H1 (cell line): Measurements from ENCODE around the gene RRAS. TPM values are rescaled to one million over a fixed set of nuclear protein-coding genes. Genes with fewer than 3 reads are reported as not detected.

Source experiments
- CTCF ChIA-PET: fragments of 300-600 bp; sonication (Branson Sonifier 250); formaldehyde crosslinking; loops from one replicate; lab custom pipeline; 2021; ENCODE audit not compliant: partially characterized antibody; lab: Charles Lee
- POLR2A ChIA-PET: fragments of 300-600 bp; sonication (Branson Sonifier 250); formaldehyde crosslinking; loops from one replicate; lab custom pipeline; 2021; ENCODE audit warnings: inconsistent platforms; ENCODE audit not compliant: partially characterized antibody; lab: Charles Lee
- DNase-seq, 2 experiments: peaks; one replicate each; pipeline versions ENCODE4 v3.0.0 to v3.0.0-alpha.2; 2010 to 2022; ENCODE audit warnings: low spot score in 2 of 2, low read depth in 1 of 2, mixed read lengths in 1 of 2
- FAIRE-seq: peaks from 2 replicates; lab custom pipeline; 2011; peaks lifted over from hg19 to GRCh38; lab: Jason Lieb, UNC
- H2AFZ ChIP-seq: 2 replicates; pipeline ENCODE4 v1.8.1; 2012; ENCODE audit warnings: low read length, inconsistent platforms
- H2AK5ac ChIP-seq: 2 replicates; pipeline ENCODE4 v1.6.1; 2013; ENCODE audit warnings: low read depth, low read length
- H2BK120ac ChIP-seq: replicated peaks from 2 replicates; pipeline ENCODE3; 2013; ENCODE audit warnings: low read depth, low read length, inconsistent platforms
- H2BK12ac ChIP-seq: 2 replicates; pipeline ENCODE4 v1.6.1; 2013; ENCODE audit warnings: low read depth, low read length
- H2BK15ac ChIP-seq: 2 replicates; pipeline ENCODE4 v1.6.1; 2013; ENCODE audit warnings: low read length
- H2BK20ac ChIP-seq: 2 replicates; pipeline ENCODE4 v1.6.1; 2013; ENCODE audit warnings: low read length
- H2BK5ac ChIP-seq: 2 replicates; pipeline ENCODE4 v1.6.1; 2013; ENCODE audit warnings: low read depth, low read length
- H3K14ac ChIP-seq: 2 replicates; pipeline ENCODE4 v1.6.1; 2013; ENCODE audit warnings: inconsistent platforms; ENCODE audit not compliant: insufficient read length
- H3K18ac ChIP-seq: 2 replicates; pipeline ENCODE4 v1.6.1; 2013; ENCODE audit warnings: low read length; ENCODE audit errors: extremely low read depth
- H3K23ac ChIP-seq: 2 replicates; pipeline ENCODE4 v1.6.1; 2013; ENCODE audit warnings: inconsistent platforms; ENCODE audit not compliant: insufficient read length
- H3K23me2 ChIP-seq: 2 replicates; pipeline ENCODE4 v1.6.1; 2013; ENCODE audit warnings: low read depth, low read length
- H3K27ac ChIP-seq: 2 replicates; pipeline ENCODE4 v1.6.1; 2011; ENCODE audit warnings: low read depth, low read length, inconsistent platforms
- H3K27me3 ChIP-seq, 4 experiments: replicated peaks in 1 of 4; 1 replicate in 1 of 4; 2 replicates in 3 of 4; pipeline versions ENCODE4 v1.6.1 to v1.8.1; 2011 to 2013; ENCODE audit warnings: low read length in 3 of 4, mild to moderate bottlenecking in 3 of 4, inconsistent platforms in 2 of 4, mixed read lengths in 2 of 4, moderate library complexity in 1 of 4; ENCODE audit not compliant: control insufficient read depth in 3 of 4, insufficient read depth in 3 of 4; ENCODE audit errors: extremely low read depth in 1 of 4
- H3K36me3 ChIP-seq, 4 experiments: 2 replicates each; pipeline versions ENCODE4 v1.6.1 to v1.8.1; 2011 to 2013; ENCODE audit warnings: mild to moderate bottlenecking in 4 of 4, low read length in 3 of 4, moderate library complexity in 2 of 4, control low read depth in 1 of 4, inconsistent platforms in 1 of 4; ENCODE audit not compliant: insufficient read depth in 4 of 4, control insufficient read depth in 2 of 4
- H3K4ac ChIP-seq: replicated peaks from 2 replicates; pipeline ENCODE3; 2013; ENCODE audit warnings: low read length, low read depth, mixed read lengths, inconsistent platforms; ENCODE audit not compliant: insufficient read length
- H3K4me1 ChIP-seq, 4 experiments: replicated peaks in 1 of 4; 1 replicate in 1 of 4; 2 replicates in 3 of 4; pipeline versions ENCODE4 v1.6.1 to v1.8.1; 2011 to 2013; ENCODE audit warnings: low read length in 3 of 4, inconsistent platforms in 2 of 4, mixed read lengths in 1 of 4; ENCODE audit not compliant: insufficient read depth in 4 of 4, control insufficient read depth in 3 of 4
- H3K4me2 ChIP-seq, 2 experiments: 2 replicates each; pipeline versions ENCODE4 v1.6.1 to v1.8.1; 2011 to 2013; ENCODE audit warnings: low read depth in 2 of 2, low read length in 2 of 2, control low read depth in 1 of 2, inconsistent platforms in 1 of 2, mild to moderate bottlenecking in 1 of 2; ENCODE audit not compliant: insufficient read depth in 1 of 2
- H3K4me3 ChIP-seq, 4 experiments: fragments of 200-600, 300-600 bp in 1 of 4; sonication (generic), shearing (Covaris generic), sonication (Bioruptor Twin) in 1 of 4; 2 replicates each; pipeline versions ENCODE4 v1.5.1 to v1.8.1; 2011 to 2016; ENCODE audit warnings: low read length in 4 of 4, low read depth in 3 of 4, control low read depth in 2 of 4, inconsistent platforms in 2 of 4, mild to moderate bottlenecking in 2 of 4, mixed read lengths in 1 of 4, moderate library complexity in 1 of 4; ENCODE audit not compliant: insufficient read depth in 2 of 4; ENCODE audit errors: extremely low read depth in 1 of 4
- H3K56ac ChIP-seq: replicated peaks from 2 replicates; pipeline ENCODE3; 2013; ENCODE audit warnings: low read depth, mild to moderate bottlenecking, mixed read lengths, low read length, inconsistent platforms; ENCODE audit not compliant: insufficient read length
- H3K79me1 ChIP-seq: 2 replicates; pipeline ENCODE4 v1.6.1; 2013; ENCODE audit warnings: low read depth, low read length, control low read depth
- H3K79me2 ChIP-seq, 2 experiments: 2 replicates each; pipeline versions ENCODE4 v1.6.1 to v1.8.1; 2012 to 2013; ENCODE audit warnings: low read length in 2 of 2, mild to moderate bottlenecking in 2 of 2, inconsistent platforms in 1 of 2; ENCODE audit not compliant: insufficient read depth in 2 of 2, control insufficient read depth in 1 of 2
- H3K9ac ChIP-seq, 4 experiments: replicated peaks in 1 of 4; 1 replicate in 1 of 4; 2 replicates in 3 of 4; pipeline versions ENCODE4 v1.6.1 to v1.8.1; 2011 to 2013; ENCODE audit warnings: low read depth in 3 of 4, low read length in 3 of 4, control low read depth in 2 of 4, mild to moderate bottlenecking in 2 of 4, moderate library complexity in 2 of 4, inconsistent platforms in 1 of 4; ENCODE audit errors: extremely low read depth in 1 of 4
- H3K9me3 ChIP-seq, 2 experiments: 2 replicates each; pipeline versions ENCODE4 v1.6.1 to v1.8.1; 2012 to 2013; ENCODE audit warnings: mild to moderate bottlenecking in 2 of 2, moderate library complexity in 2 of 2, control low read depth in 1 of 2, inconsistent platforms in 1 of 2, low read depth in 1 of 2, low read length in 1 of 2, mixed read lengths in 1 of 2; ENCODE audit not compliant: insufficient read depth in 2 of 2
- H4K20me1 ChIP-seq, 2 experiments: replicated peaks in 1 of 2; 2 replicates each; pipeline versions ENCODE3 to v1.8.1; 2011 to 2013; ENCODE audit warnings: inconsistent platforms in 2 of 2, low read length in 2 of 2, mild to moderate bottlenecking in 1 of 2; ENCODE audit not compliant: insufficient read depth in 2 of 2, control insufficient read depth in 1 of 2
- H4K5ac ChIP-seq: 2 replicates; pipeline ENCODE4 v1.6.1; 2013; ENCODE audit warnings: low read length, low read depth, mixed read lengths, inconsistent platforms; ENCODE audit not compliant: insufficient read length
- H4K8ac ChIP-seq: 2 replicates; pipeline ENCODE4 v1.8.0; 2013; ENCODE audit warnings: mild to moderate bottlenecking, moderate library complexity, low read length, inconsistent platforms; ENCODE audit not compliant: insufficient read depth; ENCODE audit errors: extremely low read depth
- H4K91ac ChIP-seq: replicated peaks from 2 replicates; pipeline ENCODE3; 2013; ENCODE audit warnings: low read length, mixed read lengths, inconsistent platforms; ENCODE audit not compliant: insufficient read length
- ASH2L ChIP-seq: fragments of 200-600, 300-600 bp; sonication (generic); IDR thresholded peaks from one replicate; pipeline ENCODE4 v1.7.1; 2017; ENCODE audit warnings: low read length
- BRCA1 ChIP-seq: IDR thresholded peaks from 2 replicates; pipeline ENCODE4 v1.6.1; 2012; ENCODE audit warnings: low read depth, low read length, improper control_type of control experiment
- GTF2F1 ChIP-seq: IDR thresholded peaks from 2 replicates; pipeline ENCODE4 v1.6.1; 2012; ENCODE audit warnings: low read depth, low read length, improper control_type of control experiment, borderline replicate concordance
- RAD21 ChIP-seq, 2 experiments: IDR thresholded peaks in 1 of 2; conservative IDR thresholded peaks in 1 of 2; 2 replicates each; pipeline ENCODE4 v1.6.1; 2011; ENCODE audit warnings: low read depth in 2 of 2, low read length in 2 of 2, improper control_type of control experiment in 1 of 2, inconsistent platforms in 1 of 2, mild to moderate bottlenecking in 1 of 2, moderate library complexity in 1 of 2
- RXRA ChIP-seq: IDR thresholded peaks from 2 replicates; pipeline ENCODE4 v1.6.1; 2011; ENCODE audit warnings: low read depth, mild to moderate bottlenecking, low read length, moderate library complexity; ENCODE audit not compliant: insufficient read depth
- SIX5 ChIP-seq: IDR thresholded peaks from 2 replicates; pipeline ENCODE4 v1.6.1; 2011; ENCODE audit warnings: mild to moderate bottlenecking, low read depth, low read length
- SP4 ChIP-seq: IDR thresholded peaks from 2 replicates; pipeline ENCODE4 v1.6.1; 2012; ENCODE audit warnings: low read length, inconsistent platforms
- SUZ12 ChIP-seq: fragments of 200-600 bp; sonication (generic); IDR thresholded peaks from 2 replicates; pipeline ENCODE4 v1.6.1; 2012; ENCODE audit warnings: mild to moderate bottlenecking, inconsistent platforms, low read length, moderate library complexity, mixed read lengths
- YY1 ChIP-seq: IDR thresholded peaks from 2 replicates; pipeline ENCODE4 v1.6.1; 2011; ENCODE audit warnings: low read depth, mild to moderate bottlenecking, low read length
- WGBS, 2 experiments: shearing (Covaris generic) in 1 of 2; methylation state at CpG; one replicate each; pipeline versions ENCODE4 v1.1.6 to v1.1.7; 2013 to 2015; ENCODE audit warnings: low lambda C conversion rate in 2 of 2, mixed read lengths in 2 of 2, inconsistent platforms in 1 of 2, low coverage in 1 of 2, missing lambda C conversion rate in 1 of 2; ENCODE audit not compliant: insufficient replicate concordance in 2 of 2, insufficient coverage in 1 of 2, insufficient read length in 1 of 2; ENCODE audit errors: extremely low coverage in 1 of 2, missing lambda C conversion rate in 1 of 2; 5-methylcytosine and 5-hydroxymethylcytosine counted together
- polyA plus RNA-seq, 7 experiments: library from polyadenylated mRNA; depleted of rRNA in 3 of 7; stranded (reverse) in 5 of 7; unstranded in 2 of 7; fragments of >200 nt in 5 of 7; fragments of 200-250 nt in 2 of 7; gene quantifications; 1 replicate in 5 of 7; 2 replicates in 1 of 7; 4 replicates in 1 of 7; pipeline versions ENCODE4 v1.2.1 to v1.2.3, GENCODE V29; 2011 to 2013; ENCODE audit warnings: missing spikeins in 2 of 7, mixed read lengths in 2 of 7
- total RNA-seq: library from RNA; stranded (reverse); fragmentation: NEBNext Ultra II Directional; extraction: Animal tissue kit (Norgen Biotek cat#: 25700); gene quantifications from 2 replicates; pipeline ENCODE4 v1.2.1, GENCODE V29; 2021
- TF ChIP-seq, protein P1 (sequence below), 3 experiments: IDR thresholded peaks; 1 replicate in 2 of 3; 2 replicates in 1 of 3; pipeline versions ENCODE4 v1.5.1 to v1.6.1; 2011; ENCODE audit warnings: low read length in 3 of 3, mild to moderate bottlenecking in 3 of 3, inconsistent platforms in 2 of 3, low read depth in 1 of 3, moderate library complexity in 1 of 3; ENCODE audit not compliant: insufficient read depth in 1 of 3; ENCODE audit errors: control extremely low read depth in 1 of 3

RRAS gene
- total and polyA plus RNA-seq, 2 of the 8 experiments (the other 6 are each of a cell fraction or from before 2014, with no cell fraction given) = 17.7 to 49.1 TPM

- Histone ChIP-seq H3K14ac (no peak overlapping the region), H3K56ac (no peak overlapping the region), H2AK5ac (no peak overlapping the region), H3K9me3 (no peaks in the 10 kb centered on the region), H3K36me3 (peaks cover 18 to 65% (median 46%) of the 10 kb centered on the region in 4 experiments), H3K27ac (no peak overlapping the region), H4K8ac (peak overlapping the region; percentile 3; the same call in 1 of the 2 replicates), H4K5ac (no peak overlapping the region), H2BK20ac (no peak overlapping the region), H3K27me3 (no peaks in the 10 kb centered on the region), H2BK120ac (no peak overlapping the region), H2BK12ac (no peak overlapping the region), H3K4me3 (no peak overlapping the region), H3K79me2 (peaks cover 4 to 52% of the 10 kb centered on the region in 2 experiments; a peak in 3 of 4 replicates), H3K79me1 (peaks cover 8% of the 10 kb centered on the region), H3K9ac (no peak overlapping the region), H2BK15ac (no peak overlapping the region), H3K23me2 (peaks cover 11% of the 10 kb centered on the region), H3K23ac (no peak overlapping the region), H2BK5ac (no peak overlapping the region), H4K20me1 (peaks cover 6 to 11% of the 10 kb centered on the region in 2 experiments), H2AFZ (no peak overlapping the region), H4K91ac (no peak overlapping the region), H3K18ac (no peak overlapping the region), H3K4me2 (no peak overlapping the region), H3K4me1 (peaks cover 0 to 5% (median 4%) of the 10 kb centered on the region in 4 experiments; a peak in 4 of 7 replicates), H3K4ac (no peak overlapping the region)
- WGBS, 2 experiments = 96% methylated on average over 17 of the region's 32 CpGs; no CpG with 5 or more reads in 1 of the 2 experiments
- ChIA-PET POLR2A (interaction anchor here (0.6 to 37.8 kb wide), 7 partner anchors 13 to 113 kb away, joined by 3 to 840 read pairs (median 4); partner anchors contain the start of genes BCL2L12, IRF3, NOSIP and RRAS), CTCF (interaction anchor here (1.1 to 1.8 kb wide), 3 partner anchors 18 to 94 kb away, joined by 3 to 4 read pairs (median 3); partner anchors contain the start of gene ADM5)
- TF ChIP-seq RXRA (no peak), SUZ12 (no peak), SIX5 (no peak), ASH2L (no peak), BRCA1 (no peak), SP4 (no peak), YY1 (no peak), GTF2F1 (no peak), RAD21 (IDR thresholded peaks at IDR 0.05 in 1 of 2, conservative IDR thresholded peaks at IDR 0.05 in 1 of 2; ENCODE audit: low read depth in 2 of 2, low read length in 2 of 2) (no peak)
- TF ChIP-seq, protein P1, sequence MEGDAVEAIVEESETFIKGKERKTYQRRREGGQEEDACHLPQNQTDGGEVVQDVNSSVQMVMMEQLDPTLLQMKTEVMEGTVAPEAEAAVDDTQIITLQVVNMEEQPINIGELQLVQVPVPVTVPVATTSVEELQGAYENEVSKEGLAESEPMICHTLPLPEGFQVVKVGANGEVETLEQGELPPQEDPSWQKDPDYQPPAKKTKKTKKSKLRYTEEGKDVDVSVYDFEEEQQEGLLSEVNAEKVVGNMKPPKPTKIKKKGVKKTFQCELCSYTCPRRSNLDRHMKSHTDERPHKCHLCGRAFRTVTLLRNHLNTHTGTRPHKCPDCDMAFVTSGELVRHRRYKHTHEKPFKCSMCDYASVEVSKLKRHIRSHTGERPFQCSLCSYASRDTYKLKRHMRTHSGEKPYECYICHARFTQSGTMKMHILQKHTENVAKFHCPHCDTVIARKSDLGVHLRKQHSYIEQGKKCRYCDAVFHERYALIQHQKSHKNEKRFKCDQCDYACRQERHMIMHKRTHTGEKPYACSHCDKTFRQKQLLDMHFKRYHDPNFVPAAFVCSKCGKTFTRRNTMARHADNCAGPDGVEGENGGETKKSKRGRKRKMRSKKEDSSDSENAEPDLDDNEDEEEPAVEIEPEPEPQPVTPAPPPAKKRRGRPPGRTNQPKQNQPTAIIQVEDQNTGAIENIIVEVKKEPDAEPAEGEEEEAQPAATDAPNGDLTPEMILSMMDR (IDR thresholded peaks at IDR 0.05; ENCODE audit: control extremely low read depth in 1 of 3, insufficient read depth in 1 of 3, low read depth in 1 of 3, low read length in 3 of 3) = no peak
- FAIRE-seq (no peak), DNase-seq (no peak)
Measured at GRCh38 chr19:49595819-49596404, 44.0 kb downstream of the RRAS start.
